SK-N-SH treated with all-trans-retinoic acid at 6 μM for 48 hours (cell line): ENCODE results near the gene CARD8.
A peak's percentile ranks its signal among the peaks of the same experiment; 100 is the strongest.

Source experiments
- ATAC-seq: fragments of 200-7000 bp; cut with Tn5 transposase; 3 replicates; pipeline ENCODE4 v1.9.1; 2020; ENCODE audit warnings: mild to moderate bottlenecking, moderate library complexity
- BACH2 ChIP-seq: fragments of 250-450 bp; sonication (Bioruptor Pico); IDR thresholded peaks from 2 replicates; pipeline ENCODE4 v1.9.0; 2021; ENCODE audit warnings: mild to moderate bottlenecking, borderline replicate concordance
- CSDC2 ChIP-seq: fragments of 250-450 bp; sonication (Bioruptor Pico); IDR thresholded peaks from 2 replicates; pipeline ENCODE4 v1.5.0; 2020; ENCODE audit warnings: mild to moderate bottlenecking, moderate library complexity
- ESRRG ChIP-seq: fragments of 250-450 bp; sonication (Bioruptor Pico); IDR thresholded peaks from 2 replicates; pipeline ENCODE4 v1.6.1; 2021; ENCODE audit warnings: mild to moderate bottlenecking
- GLIS3 ChIP-seq: fragments of 250-450 bp; sonication (Bioruptor Pico); IDR thresholded peaks from 2 replicates; pipeline ENCODE4 v1.5.0; 2020; ENCODE audit warnings: mild to moderate bottlenecking, moderate library complexity
- ISL1 ChIP-seq: fragments of 250-450 bp; sonication (Bioruptor Pico); IDR thresholded peaks from 2 replicates; pipeline ENCODE4 v2.1.2; 2022; ENCODE audit warnings: mild to moderate bottlenecking, moderate library complexity
- OSR1 ChIP-seq: fragments of 250-450 bp; sonication (Bioruptor Pico); IDR thresholded peaks from 2 replicates; pipeline ENCODE4 v1.8.0; 2022; ENCODE audit warnings: moderate library complexity, mild to moderate bottlenecking, inconsistent platforms
- RARB ChIP-seq: fragments of 250-450 bp; sonication (Bioruptor Pico); IDR thresholded peaks from 2 replicates; pipeline ENCODE4 v1.8.0; 2021; ENCODE audit warnings: mild to moderate bottlenecking, moderate library complexity
- TOX ChIP-seq: fragments of 250-450 bp; sonication (Bioruptor Pico); IDR thresholded peaks from 2 replicates; pipeline ENCODE4 v1.8.0; 2021; ENCODE audit warnings: mild to moderate bottlenecking, moderate library complexity, borderline replicate concordance
- ZC3H10 ChIP-seq: fragments of 250-450 bp; sonication (Bioruptor Pico); IDR thresholded peaks from 2 replicates; pipeline ENCODE4 v1.5.1; 2021; ENCODE audit warnings: mild to moderate bottlenecking, moderate library complexity
- ZFP3 ChIP-seq: fragments of 250-450 bp; sonication (Bioruptor Pico); IDR thresholded peaks from 2 replicates; pipeline ENCODE4 v1.5.0; 2020; ENCODE audit warnings: mild to moderate bottlenecking, moderate library complexity
- ZFP30 ChIP-seq: fragments of 450-650 bp; formaldehyde crosslinking; IDR thresholded peaks from 2 replicates; pipeline ENCODE4 v1.5.0; 2022; ENCODE audit warnings: mild to moderate bottlenecking, moderate library complexity
- ZNF565 ChIP-seq: fragments of 450-650 bp; formaldehyde crosslinking; conservative IDR thresholded peaks from 2 replicates; pipeline ENCODE4 v1.5.0; 2020; ENCODE audit warnings: low read depth, mild to moderate bottlenecking, moderate library complexity
- ZNF70 ChIP-seq: fragments of 450-650 bp; formaldehyde crosslinking; IDR thresholded peaks from 2 replicates; pipeline ENCODE4 v1.5.0; 2020; ENCODE audit warnings: mild to moderate bottlenecking, moderate library complexity
- ZNF8 ChIP-seq: fragments of 450-650 bp; formaldehyde crosslinking; IDR thresholded peaks from 2 replicates; pipeline ENCODE4 v1.5.0; 2020; ENCODE audit warnings: mild to moderate bottlenecking, moderate library complexity
- TF ChIP-seq, protein P1 (sequence below): fragments of 250-450 bp; sonication (Bioruptor Pico); IDR thresholded peaks from 2 replicates; pipeline ENCODE4 v1.5.0; 2020; ENCODE audit warnings: mild to moderate bottlenecking, moderate library complexity
- TF ChIP-seq, protein P2 (sequence below): fragments of 250-450 bp; sonication (Bioruptor Pico); IDR thresholded peaks from 2 replicates; pipeline ENCODE4 v1.5.1; 2021; ENCODE audit warnings: mild to moderate bottlenecking, moderate library complexity
- TF ChIP-seq, protein P3 (sequence below): fragments of 250-450 bp; sonication (Bioruptor Pico); IDR thresholded peaks from 2 replicates; pipeline ENCODE4 v1.8.0; 2020; ENCODE audit warnings: mild to moderate bottlenecking, moderate library complexity, borderline replicate concordance

CARD8 gene, protein sequence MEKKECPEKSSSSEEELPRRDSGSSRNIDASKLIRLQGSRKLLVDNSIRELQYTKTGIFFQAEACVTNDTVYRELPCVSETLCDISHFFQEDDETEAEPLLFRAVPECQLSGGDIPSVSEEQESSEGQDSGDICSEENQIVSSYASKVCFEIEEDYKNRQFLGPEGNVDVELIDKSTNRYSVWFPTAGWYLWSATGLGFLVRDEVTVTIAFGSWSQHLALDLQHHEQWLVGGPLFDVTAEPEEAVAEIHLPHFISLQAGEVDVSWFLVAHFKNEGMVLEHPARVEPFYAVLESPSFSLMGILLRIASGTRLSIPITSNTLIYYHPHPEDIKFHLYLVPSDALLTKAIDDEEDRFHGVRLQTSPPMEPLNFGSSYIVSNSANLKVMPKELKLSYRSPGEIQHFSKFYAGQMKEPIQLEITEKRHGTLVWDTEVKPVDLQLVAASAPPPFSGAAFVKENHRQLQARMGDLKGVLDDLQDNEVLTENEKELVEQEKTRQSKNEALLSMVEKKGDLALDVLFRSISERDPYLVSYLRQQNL

DNA sequence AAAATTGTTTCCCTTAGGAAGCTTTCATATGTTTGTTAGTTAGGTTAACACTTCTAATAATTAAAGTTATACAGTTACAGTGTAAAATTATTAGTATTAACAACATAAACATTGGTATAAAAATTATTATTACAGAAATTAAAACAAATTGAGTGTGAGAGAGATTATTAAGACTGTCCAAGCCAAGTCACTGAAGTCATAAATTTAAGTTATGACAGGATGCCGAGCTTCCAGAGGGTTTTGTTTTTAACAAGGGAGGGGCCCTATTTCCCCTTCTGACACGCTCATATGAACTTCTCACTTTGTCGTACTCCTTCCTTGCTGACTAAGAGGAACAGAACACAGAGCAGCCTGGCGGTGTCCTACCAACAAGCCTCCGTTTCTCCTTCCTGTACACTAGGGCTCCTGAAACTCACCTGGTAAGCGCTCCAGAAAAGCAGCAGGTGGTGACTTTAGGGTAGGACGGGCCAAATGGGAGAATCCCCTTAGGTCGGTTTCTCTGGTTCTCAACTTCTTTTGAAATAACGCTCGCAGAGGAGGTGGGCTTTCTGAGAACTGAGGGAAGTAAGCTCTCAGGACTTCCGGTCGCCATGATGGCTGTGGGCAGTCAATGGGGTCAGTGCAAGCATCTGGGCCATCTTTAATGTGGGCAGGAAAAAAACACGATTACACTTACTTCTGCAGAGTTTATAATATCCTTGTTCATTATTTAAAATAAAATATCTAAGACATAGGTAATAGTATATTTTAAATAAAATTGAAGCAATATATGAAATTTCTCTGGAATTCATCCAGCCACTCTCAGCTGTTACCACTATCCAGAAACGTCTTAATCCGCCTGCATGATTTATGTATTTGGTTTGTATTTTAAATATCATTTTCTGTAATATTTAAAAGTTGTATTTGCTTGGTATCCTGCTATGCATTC is at the start of gene CARD8:
Gene CARD8 (minus strand): TSS at position 537 of the 928 bp plus-strand sequence. CDS start 14,892 bp downstream, outside the sequence.
- ATAC-seq, result peak; percentile 93
- TF ChIP-seq ZFP3 (CRISPR knock-in tag) (no peak), ZC3H10 (CRISPR knock-in tag) (no peak), OSR1 (CRISPR knock-in tag) (no peak), BACH2 (no peak), ZNF565 (CRISPR knock-in tag) (no peak)
- TF ChIP-seq, protein P1, sequence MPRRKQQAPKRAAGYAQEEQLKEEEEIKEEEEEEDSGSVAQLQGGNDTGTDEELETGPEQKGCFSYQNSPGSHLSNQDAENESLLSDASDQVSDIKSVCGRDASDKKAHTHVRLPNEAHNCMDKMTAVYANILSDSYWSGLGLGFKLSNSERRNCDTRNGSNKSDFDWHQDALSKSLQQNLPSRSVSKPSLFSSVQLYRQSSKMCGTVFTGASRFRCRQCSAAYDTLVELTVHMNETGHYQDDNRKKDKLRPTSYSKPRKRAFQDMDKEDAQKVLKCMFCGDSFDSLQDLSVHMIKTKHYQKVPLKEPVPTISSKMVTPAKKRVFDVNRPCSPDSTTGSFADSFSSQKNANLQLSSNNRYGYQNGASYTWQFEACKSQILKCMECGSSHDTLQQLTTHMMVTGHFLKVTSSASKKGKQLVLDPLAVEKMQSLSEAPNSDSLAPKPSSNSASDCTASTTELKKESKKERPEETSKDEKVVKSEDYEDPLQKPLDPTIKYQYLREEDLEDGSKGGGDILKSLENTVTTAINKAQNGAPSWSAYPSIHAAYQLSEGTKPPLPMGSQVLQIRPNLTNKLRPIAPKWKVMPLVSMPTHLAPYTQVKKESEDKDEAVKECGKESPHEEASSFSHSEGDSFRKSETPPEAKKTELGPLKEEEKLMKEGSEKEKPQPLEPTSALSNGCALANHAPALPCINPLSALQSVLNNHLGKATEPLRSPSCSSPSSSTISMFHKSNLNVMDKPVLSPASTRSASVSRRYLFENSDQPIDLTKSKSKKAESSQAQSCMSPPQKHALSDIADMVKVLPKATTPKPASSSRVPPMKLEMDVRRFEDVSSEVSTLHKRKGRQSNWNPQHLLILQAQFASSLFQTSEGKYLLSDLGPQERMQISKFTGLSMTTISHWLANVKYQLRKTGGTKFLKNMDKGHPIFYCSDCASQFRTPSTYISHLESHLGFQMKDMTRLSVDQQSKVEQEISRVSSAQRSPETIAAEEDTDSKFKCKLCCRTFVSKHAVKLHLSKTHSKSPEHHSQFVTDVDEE (CRISPR knock-in tag), result peak; percentile 47; the same call in 1 of the 2 replicates
- TF ChIP-seq, protein P2, sequence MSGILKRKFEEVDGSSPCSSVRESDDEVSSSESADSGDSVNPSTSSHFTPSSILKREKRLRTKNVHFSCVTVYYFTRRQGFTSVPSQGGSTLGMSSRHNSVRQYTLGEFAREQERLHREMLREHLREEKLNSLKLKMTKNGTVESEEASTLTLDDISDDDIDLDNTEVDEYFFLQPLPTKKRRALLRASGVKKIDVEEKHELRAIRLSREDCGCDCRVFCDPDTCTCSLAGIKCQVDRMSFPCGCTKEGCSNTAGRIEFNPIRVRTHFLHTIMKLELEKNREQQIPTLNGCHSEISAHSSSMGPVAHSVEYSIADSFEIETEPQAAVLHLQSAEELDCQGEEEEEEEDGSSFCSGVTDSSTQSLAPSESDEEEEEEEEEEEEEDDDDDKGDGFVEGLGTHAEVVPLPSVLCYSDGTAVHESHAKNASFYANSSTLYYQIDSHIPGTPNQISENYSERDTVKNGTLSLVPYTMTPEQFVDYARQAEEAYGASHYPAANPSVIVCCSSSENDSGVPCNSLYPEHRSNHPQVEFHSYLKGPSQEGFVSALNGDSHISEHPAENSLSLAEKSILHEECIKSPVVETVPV (CRISPR knock-in tag), result no peak
- TF ChIP-seq, protein P3, sequence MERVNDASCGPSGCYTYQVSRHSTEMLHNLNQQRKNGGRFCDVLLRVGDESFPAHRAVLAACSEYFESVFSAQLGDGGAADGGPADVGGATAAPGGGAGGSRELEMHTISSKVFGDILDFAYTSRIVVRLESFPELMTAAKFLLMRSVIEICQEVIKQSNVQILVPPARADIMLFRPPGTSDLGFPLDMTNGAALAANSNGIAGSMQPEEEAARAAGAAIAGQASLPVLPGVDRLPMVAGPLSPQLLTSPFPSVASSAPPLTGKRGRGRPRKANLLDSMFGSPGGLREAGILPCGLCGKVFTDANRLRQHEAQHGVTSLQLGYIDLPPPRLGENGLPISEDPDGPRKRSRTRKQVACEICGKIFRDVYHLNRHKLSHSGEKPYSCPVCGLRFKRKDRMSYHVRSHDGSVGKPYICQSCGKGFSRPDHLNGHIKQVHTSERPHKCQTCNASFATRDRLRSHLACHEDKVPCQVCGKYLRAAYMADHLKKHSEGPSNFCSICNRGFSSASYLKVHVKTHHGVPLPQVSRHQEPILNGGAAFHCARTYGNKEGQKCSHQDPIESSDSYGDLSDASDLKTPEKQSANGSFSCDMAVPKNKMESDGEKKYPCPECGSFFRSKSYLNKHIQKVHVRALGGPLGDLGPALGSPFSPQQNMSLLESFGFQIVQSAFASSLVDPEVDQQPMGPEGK (CRISPR knock-in tag), result peak; percentile 82; the same call in 1 of the 2 replicates

DNA sequence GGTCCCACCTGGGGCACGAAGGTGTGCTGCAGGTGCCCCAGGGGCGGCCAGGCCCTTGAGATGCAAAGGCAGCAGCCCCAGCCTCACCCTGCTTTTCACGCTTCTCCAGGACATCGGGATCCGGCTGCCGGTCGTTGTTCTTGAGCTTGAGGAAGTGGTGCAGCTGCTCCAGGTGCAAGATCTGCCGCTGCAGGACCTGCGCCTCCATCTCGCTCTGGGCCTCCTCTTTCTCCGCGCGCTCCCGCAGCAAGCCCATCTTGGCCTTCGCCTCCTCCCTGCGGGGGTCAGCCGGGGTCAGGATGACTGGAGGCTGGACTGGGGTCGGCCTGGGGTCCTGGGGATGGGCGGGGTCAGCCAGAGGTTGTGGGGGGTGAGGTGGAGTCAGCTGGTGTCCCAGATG is 48.2 kb upstream of the CARD8 start:
- no peak for ATAC-seq
- TF ChIP-seq ZNF8 (CRISPR knock-in tag) (no peak), ZNF565 (CRISPR knock-in tag) (no peak), CSDC2 (CRISPR knock-in tag) (no peak), BACH2 (no peak), ESRRG (CRISPR knock-in tag) (no peak), ISL1 (CRISPR knock-in tag) (no peak)
- TF ChIP-seq, protein P2 (CRISPR knock-in tag), result no peak

DNA sequence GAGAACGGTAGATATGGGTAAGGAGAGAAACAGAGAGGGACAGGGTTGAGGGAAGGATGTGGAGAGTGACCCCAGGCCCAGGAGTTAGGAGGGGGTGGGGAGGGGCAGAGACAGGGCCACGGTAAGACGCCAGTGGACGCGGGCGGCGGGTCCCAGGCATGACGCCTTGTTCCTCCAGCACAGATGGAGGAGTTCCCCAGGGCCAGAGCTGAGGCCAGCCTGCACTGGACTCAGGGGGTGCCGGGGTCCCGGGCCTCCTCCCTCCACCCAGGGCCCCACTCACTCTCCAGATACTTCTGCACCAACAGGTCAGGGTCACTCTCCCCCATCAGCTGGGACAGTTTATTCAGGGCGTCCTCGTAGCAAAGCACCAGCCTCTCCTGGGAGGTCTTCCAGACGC is 47.7 kb upstream of the CARD8 start:
- TF ChIP-seq ISL1 (CRISPR knock-in tag), result no peak
- no peak for TF ChIP-seq TOX (CRISPR knock-in tag)
- TF ChIP-seq ZNF565 (CRISPR knock-in tag), result no peak
- TF ChIP-seq ZFP30 (CRISPR knock-in tag), result no peak
- TF ChIP-seq BACH2, result no peak
- no peak for TF ChIP-seq ZC3H10 (CRISPR knock-in tag)
- ATAC-seq, result no peak

DNA sequence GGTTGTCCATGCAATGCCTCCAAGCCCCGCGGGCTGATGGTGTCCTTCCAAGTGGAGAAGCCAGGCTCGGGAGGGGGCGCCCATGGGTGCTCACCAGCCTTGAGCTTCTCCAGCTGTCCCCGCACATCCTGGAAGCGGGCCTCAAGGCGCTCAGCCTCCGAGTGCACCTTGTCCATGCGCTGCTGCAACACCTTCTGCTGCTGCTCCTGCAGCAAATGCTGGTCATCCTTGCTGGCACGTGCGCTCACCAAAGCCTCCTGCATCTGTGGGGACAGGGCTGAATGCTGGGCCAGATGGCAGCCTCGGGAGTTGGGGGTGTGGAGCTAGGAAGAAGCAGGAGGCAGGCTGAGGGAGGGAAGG is 46.9 kb upstream of the CARD8 start:
- no peak for TF ChIP-seq RARB (CRISPR knock-in tag)
- no peak for TF ChIP-seq ZNF70
- TF ChIP-seq BACH2, result no peak
- TF ChIP-seq ZFP30 (CRISPR knock-in tag), result no peak
- TF ChIP-seq GLIS3 (CRISPR knock-in tag), result no peak
- ATAC-seq, result no peak
